Measurements from ENCODE around the gene CDK15.
"Not testable (repeated sequence)": the region's sequence is repeated elsewhere in the genome, so short reads cannot be mapped to it uniquely, and the experiment has no call there.

The CDK15 gene

GRCh38 chr2:201806442-201807170 lies at the start of gene CDK15:
CDK15 (plus strand) TSS chr2:201806537; CDS start chr2:201806665, 128 bp downstream.
- no peak for DNase-seq (ENCODE audit: low read depth)

- DNase-seq (ENCODE audit: low read depth), result no peak
These were observed 48.1 kb upstream of the CDK15 start for GRCh38 chr2:201758234-201758633.

GRCh38 chr2:201758873-201759272 lies 47.5 kb upstream of the CDK15 start:
- DNase-seq (ENCODE audit: low read depth), result no peak

- DNase-seq (ENCODE audit: low read depth), result no peak
These were observed 46.8 kb upstream of the CDK15 start for GRCh38 chr2:201759567-201759966.

DNA sequence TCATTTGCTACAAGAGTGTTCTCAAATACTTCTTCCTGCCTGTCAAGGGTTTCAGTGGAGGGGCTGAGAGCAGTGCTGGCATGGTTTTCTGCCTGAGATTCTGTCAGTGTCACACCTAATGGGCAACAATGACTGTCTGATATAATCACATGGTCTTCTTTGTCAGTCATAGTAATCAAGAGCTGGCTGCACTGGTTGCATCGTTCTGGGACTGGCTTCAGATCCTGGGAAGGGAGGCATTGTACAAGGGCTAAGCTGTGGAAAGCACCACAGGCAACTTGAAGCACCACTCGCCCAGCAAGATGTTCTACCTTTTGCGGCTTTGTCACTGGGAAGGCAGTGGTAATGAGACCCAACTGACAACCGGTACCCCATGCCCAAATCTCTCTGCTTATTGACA lies 45.2 kb upstream of the CDK15 start:
- no peak for DNase-seq (ENCODE audit: low read depth)

- DNase-seq (ENCODE audit: low read depth), result not testable (repeated sequence)
These were observed 41.9 kb upstream of the CDK15 start for GRCh38 chr2:201764469-201764868.

GRCh38 chr2:201765799-201766198 lies 40.5 kb upstream of the CDK15 start:
- DNase-seq (ENCODE audit: low read depth), result no peak

DNA sequence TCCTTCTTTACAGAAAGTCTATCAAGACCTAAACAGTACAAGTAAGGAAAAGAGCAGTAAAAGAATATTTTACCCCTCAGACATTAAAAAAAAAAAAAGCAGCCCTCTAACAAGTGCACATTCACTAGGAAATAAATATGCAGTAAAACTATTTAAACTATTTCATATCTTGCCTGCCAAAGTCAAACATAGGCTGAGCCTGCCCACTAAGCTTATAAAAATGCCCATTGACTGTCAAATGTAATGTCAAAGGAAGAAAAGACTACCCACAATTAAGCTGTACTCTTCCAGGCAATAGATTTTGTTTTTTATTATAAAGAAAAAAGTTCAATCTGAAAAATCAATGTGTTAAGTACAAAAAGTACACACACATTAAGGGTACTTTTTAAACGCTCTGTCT lies 37.4 kb upstream of the CDK15 start:
- no peak for DNase-seq (ENCODE audit: low read depth)

- DNase-seq (ENCODE audit: low read depth), result no peak
These were observed 36.5 kb upstream of the CDK15 start for GRCh38 chr2:201769666-201770373.

DNA sequence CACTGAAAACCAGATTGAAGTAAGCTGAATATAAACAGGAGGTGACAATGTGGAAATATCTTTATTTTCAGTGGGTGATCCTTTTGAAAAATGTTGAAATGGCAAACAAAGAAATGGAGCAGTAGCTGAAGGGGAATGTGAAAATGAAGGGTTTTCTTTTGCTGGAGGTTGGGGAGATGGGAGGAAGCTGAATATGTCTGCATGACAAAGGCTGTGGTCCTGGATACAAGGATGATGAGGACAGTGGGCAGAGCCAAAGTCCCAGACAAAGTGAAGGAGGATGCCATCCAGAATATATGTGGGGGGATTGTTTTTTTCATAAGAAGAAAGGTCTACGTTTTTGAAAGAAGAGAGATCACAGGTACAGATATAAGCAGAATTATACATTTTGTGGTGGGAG lies 32.3 kb upstream of the CDK15 start:
- DNase-seq (ENCODE audit: low read depth), result no peak

GRCh38 chr2:201774546-201774945 lies 31.8 kb upstream of the CDK15 start:
- DNase-seq (ENCODE audit: low read depth), result no peak

- DNase-seq (ENCODE audit: low read depth), result no peak
These were observed 31.0 kb upstream of the CDK15 start for GRCh38 chr2:201775326-201775725.

DNA sequence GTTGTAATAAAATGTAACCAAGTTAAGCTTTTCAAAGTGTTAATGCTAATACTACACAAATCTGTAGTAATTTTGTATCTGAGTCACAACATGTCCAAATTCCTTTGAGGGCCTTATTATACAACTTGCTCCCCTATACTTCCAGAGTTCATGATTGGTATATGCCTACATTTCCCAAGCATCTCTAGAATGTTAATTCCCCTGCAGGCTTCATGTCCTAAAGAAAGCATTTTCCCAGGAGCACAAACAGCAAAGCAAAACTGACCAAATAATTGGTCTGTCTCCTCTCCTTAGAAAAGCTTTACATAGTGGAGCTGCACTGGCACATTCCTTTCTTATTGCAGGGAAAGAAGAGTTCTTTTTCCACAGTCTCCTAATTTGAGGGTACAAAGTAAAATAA lies 29.3 kb upstream of the CDK15 start:
- DNase-seq (ENCODE audit: low read depth), result no peak

DNA sequence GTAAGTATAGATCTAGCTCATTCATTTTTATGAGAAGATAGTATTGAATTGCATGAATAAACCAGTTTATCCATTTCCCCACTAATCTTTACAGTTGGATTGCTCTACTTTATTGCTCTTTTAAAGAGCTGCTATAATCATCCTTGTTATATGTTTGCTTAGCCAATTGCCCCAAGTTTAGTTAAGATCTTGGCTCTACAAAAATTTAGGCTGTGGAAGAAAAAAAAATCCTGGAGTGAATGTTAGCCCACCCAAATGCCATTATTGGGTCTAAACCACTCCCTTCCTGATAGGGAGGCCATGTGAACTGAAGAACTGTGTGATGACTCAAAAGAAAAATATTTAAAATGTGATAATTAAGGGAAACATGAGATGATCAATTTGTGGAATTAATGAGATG lies 28.5 kb upstream of the CDK15 start:
- DNase-seq (ENCODE audit: low read depth), result no peak

GRCh38 chr2:201779901-201780673 lies 26.2 kb upstream of the CDK15 start:
- DNase-seq (ENCODE audit: low read depth), result no peak

GRCh38 chr2:201780674-201781493 lies 25.5 kb upstream of the CDK15 start, which contains the start of gene ALS2:
ALS2 (minus strand) TSS chr2:201780933; CDS start chr2:201768885, 12,048 bp downstream.
- DNase-seq (ENCODE audit: low read depth), result peak; percentile 88

- no peak for DNase-seq (ENCODE audit: low read depth)
These were observed 24.7 kb upstream of the CDK15 start for GRCh38 chr2:201781557-201782051.

- DNase-seq (ENCODE audit: low read depth), result no peak
These were observed 21.8 kb upstream of the CDK15 start for GRCh38 chr2:201784563-201784962.

GRCh38 chr2:201785135-201785534 lies 21.2 kb upstream of the CDK15 start:
- DNase-seq (ENCODE audit: low read depth), result no peak

GRCh38 chr2:201786471-201786870 lies 19.9 kb upstream of the CDK15 start:
- DNase-seq (ENCODE audit: low read depth), result no peak

DNA sequence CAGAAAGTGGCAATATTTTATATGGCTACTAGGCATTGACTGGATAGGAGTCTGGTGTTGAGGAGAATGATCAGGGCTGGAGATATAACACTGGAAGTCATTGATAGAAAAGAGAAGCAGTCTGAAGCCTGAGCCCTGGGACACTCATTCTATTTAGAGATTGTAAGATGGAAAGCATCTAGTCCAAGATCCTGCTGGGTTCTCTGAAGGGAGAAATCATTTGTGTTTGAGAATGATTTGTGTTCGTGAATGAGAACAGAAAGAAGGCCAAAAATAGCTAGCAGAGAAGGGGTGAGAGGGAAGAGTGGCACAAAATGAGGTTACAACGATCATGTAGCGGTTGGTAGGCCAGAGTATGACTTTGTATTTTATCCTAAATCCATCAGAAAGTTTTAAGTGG lies 18.0 kb upstream of the CDK15 start:
- no peak for DNase-seq (ENCODE audit: low read depth)

DNA sequence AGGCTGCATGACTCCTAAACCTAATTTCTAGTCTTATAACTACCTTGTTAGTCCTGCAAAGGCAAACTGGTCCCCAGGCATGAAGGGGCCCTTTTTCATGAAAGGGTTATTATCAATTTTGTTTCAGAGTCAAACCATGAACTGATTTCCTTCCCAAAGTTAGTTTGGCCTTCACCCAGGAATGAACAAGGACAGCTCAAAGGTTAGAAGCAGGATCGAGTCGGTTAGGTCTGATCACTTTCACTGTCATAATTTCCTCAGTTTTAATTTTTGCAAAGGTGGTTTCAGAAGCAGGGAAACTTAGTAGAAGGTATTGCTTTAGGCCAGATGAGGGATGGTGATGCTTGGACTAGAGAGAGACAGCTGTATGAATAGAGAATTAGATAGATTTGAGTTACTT lies 16.9 kb upstream of the CDK15 start:
- no peak for DNase-seq (ENCODE audit: low read depth)

Data from stimulated activated CD8-positive, alpha-beta memory T cell treated with anti-CD3 and anti-CD28 coated beads, Interleukin-7, amount 100 ng/mL, for 24 hours (primary cell).